ENCODE measurements around the gene KCNQ1OT1.

DNA sequence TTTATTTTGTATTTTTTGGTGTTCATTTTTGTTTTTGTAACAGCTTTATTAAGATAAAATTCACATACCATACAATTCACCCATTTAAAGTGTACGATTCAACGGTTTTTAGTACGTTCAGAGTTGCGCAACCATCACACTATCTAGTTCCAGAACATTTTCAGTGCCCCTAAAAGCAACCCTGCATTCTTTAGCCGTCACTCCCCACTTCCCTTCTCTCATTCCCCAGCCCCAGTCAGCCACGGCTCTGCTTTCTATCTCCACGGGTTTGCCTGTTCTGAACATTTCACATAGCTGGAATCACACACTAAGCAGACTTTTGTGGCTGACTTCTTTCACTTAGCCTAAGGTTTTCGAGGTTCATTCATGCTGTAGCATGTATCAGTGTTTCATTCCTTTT is 9.6 kb upstream of the KCNQ1OT1 start:
- TF ChIP-seq CTCF (IDR thresholded peaks at IDR 0.05) = no peak
- TF ChIP-seq GABPB1 (CRISPR knock-in tag; IDR thresholded peaks at IDR 0.05) = no peak
- no peak for TF ChIP-seq E2F4 (CRISPR knock-in tag; IDR thresholded peaks at IDR 0.05; ENCODE audit: borderline replicate concordance, low read depth)
- TF ChIP-seq FOXJ3 (CRISPR knock-in tag; IDR thresholded peaks at IDR 0.05; ENCODE audit: borderline replicate concordance) = no peak
- no peak for TF ChIP-seq SP1 (CRISPR knock-in tag; conservative IDR thresholded peaks at IDR 0.05)
- TF ChIP-seq SMAD3 (CRISPR knock-in tag; IDR thresholded peaks at IDR 0.05; ENCODE audit: borderline replicate concordance) = no peak
- TF ChIP-seq NR2C2 (CRISPR knock-in tag; IDR thresholded peaks at IDR 0.05) = no peak
- no peak for TF ChIP-seq MYBL2 (CRISPR knock-in tag; IDR thresholded peaks at IDR 0.05)
- TF ChIP-seq MAX (CRISPR knock-in tag; IDR thresholded peaks at IDR 0.05) = no peak
